ENCODE results near the gene SLC6A1.

SLC6A1 gene

DNA sequence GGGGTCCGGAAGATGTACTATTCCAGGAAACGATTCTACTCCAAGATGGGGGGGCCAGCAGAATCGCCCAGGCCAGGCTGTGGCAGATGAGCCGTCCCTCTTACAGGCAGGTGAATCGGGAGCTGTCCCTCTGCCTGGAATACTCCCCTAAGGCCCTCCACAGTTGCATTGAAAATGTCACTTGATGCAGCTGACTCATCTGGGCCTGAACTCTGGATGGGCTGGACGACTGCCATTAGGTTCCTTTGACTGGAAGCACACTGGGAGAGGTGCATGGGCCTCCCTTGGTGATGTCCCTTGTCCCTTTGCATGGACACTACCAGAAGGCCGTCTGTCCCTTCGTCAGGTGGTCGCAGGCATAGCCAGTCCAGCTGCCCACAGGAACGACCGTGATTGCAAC, 92.1 kb downstream of the SLC6A1 start:
- in situ Hi-C loops (cut with MboI; ENCODE audit: low sequenced_read_pairs): no loop called here

DNA sequence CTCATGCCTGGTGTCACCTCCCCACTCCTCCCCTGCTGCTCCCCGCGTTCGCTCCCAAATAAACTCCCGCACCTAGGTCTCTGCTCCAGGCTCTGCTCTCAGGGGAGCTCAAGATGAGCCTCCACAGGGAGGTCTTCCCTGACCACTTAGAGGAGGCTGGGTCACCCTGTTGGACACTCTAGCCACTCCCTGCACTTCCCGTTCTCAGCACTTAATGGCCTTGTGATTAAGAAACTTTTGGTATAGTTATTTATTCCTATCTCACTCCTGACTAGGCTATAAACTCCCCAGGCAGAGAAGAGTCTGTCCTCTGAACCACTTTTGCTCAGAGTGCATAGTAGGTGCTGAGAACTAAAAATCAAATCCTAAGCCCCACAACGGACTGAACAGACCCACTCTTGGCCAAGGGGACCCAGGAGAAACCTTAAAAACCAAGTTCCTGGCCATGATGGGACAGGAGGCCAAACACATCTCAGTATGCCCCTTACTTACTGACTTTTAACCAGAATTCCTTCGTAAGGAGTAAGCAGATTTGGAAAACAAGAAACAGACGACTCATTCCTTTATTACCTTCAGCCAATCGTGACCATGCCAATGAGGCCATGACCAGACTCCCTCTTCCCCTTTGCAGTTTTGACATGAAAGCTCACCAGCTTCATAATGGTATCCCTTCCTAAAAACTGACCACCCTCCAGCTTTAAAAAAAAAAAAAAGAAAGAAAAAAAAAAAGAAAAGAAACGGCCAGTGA, 92.7 kb downstream of the SLC6A1 start:
- in situ Hi-C loops (cut with MboI; ENCODE audit: low sequenced_read_pairs): no loop called here

DNA sequence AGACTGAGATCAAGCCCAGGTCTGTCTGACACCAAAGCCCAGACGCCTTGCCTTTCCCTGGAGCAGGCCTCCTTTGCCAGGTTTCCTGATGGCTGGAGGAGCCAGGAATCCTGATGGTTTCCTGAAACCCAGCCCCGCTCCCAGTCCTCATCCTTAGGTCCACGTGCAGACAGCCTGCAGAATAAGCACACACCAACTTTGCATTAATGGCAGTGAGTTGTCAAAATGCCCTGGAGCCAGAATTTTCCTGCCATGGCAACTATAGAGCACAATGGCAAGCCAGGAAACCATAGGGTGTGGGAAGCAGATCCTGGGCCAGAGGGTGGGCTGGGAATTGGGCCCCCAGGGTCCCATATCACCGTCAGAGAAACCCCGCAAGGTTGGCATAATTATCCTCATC, 94.3 kb downstream of the SLC6A1 start:
- in situ Hi-C loops (cut with MboI; ENCODE audit: low sequenced_read_pairs): no loop called here

DNA sequence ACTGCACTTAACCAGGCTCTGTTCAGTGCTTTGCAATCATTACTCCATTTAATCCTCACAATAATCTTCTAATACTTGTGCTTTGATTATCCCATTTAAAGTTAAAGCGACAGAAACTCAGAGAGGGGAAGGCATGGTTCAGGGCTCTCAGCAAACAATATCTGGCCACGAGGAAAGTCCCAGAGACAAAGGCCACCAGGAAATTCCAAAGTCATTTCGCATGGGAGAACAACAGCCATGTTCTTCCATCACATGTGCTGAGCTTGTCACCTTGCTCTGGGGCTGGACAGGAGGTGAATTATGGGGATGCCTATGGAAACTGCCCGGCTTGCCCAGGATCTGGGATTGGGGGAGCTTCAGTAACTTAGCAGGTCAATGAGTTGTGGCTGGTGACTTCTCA, 95.5 kb downstream of the SLC6A1 start:
- in situ Hi-C loops (cut with MboI; ENCODE audit: low sequenced_read_pairs): no loop called here

DNA sequence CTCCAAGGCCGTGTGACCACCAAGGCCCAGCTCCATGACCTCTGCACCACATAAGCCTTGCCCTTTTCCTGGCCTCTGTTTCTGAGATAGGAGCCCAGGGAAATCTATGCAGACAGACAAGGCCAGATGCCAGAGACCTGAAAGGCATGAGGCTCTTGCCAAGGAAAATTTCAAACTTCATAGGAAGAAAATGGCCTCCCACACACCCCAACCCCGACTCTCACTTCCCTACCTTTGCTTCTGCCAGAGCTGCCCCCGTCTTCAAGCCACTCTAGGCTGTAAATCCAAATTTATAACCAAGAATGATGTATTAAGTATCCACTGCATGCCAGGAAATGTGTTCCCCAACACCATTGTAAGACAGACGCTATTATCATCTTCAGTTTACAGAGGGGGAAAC, 96.3 kb downstream of the SLC6A1 start:
- in situ Hi-C loops (cut with MboI; ENCODE audit: low sequenced_read_pairs): no loop called here
